ENCODE measurements around the gene PSMB4. TPM values are rescaled to one million over a fixed set of nuclear protein-coding genes. Genes with fewer than 3 reads are reported as not detected.
A peak's percentile ranks its signal among the peaks of the same experiment; 100 is the strongest.

Gene PSMB4
- total RNA-seq, 1 experiment from 2014 or later: 932 TPM

DNA sequence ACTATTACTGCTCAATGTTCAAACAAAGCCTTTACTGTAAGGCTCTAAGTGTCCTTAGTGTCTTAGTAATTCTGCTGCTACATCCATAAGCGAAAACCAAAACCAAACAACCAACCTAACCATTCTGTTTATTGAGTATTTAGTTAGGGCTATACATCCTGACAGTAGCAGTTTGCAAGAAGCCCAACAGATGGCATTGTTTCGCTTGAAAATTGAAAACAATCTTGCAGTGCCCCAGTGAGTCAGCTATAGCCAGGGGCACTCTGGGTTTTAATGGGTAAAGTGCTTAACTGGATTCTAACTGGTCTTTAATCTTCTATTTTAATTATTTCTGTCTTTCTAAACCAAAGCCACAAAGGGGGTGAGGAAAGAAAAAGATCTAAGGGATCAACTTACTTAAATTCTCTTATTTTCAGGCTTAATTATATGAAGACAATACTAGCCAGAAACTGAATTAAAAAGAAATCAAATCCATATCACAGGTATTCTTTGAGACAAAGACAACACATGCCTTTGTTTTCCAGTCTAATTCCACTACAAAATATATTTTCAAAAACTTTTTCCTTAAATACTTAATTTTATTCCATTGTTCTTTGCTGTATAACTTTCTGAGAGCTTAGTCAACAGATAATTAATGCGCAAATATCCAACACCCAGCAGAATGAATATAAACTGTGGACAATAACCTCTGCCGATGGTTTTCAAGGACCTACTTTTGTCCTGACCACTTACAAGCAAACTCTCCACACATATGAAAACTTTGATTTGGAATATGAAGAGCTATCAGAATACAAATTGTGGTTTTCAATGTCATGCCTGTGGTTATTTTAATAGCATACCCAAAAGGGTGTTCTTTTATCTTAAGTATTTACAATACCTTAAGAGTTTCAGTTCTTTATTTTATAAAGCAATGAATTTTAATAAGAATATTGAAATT lies 44.7 kb downstream of the PSMB4 start:
- no peak overlapping the region for H3K4me3 ChIP-seq (ENCODE audit: insufficient read depth, low read depth, low read length)
- H3K36me3 ChIP-seq (replicated peaks; ENCODE audit: control insufficient read depth, insufficient read depth, low read length): peaks cover 7% of the 10 kb centered on the region
- peak; percentile 66 for DNase-seq
- H3K27me3 ChIP-seq (ENCODE audit: control insufficient read depth, insufficient read depth, low read length): no peaks in the 10 kb centered on the region

DNA sequence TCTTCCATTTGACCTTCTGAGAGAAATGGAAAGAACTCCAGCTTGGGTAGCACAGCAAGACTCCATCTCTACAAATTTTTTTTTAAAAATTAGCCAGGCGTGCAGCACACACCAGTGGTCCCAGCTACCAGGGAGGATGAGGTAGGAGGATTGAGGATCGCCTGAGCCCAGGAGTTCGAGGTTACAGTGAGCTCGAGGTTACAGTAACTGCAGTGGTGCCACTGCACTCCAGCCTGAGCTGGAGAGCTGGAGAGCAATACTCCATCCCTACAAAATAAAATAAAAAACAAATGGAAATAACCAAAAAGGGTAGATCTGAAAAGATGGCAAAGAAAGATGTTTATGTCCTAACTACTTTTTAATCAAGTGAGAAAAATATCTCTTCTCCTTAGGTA lies 45.4 kb downstream of the PSMB4 start:
- H3K27me3 ChIP-seq (ENCODE audit: control insufficient read depth, insufficient read depth, low read length): no peaks in the 10 kb centered on the region
- DNase-seq: no peak
- no peak overlapping the region for H3K4me3 ChIP-seq (ENCODE audit: insufficient read depth, low read depth, low read length)
- peaks cover 7% of the 10 kb centered on the region for H3K36me3 ChIP-seq (replicated peaks; ENCODE audit: control insufficient read depth, insufficient read depth, low read length)

GRCh38 chr1:151447696-151448095 lies 48.3 kb downstream of the PSMB4 start:
- H3K4me3 ChIP-seq (ENCODE audit: insufficient read depth, low read depth, low read length): no peak overlapping the region
- no peaks in the 10 kb centered on the region for H3K27me3 ChIP-seq (ENCODE audit: control insufficient read depth, insufficient read depth, low read length)
- H3K36me3 ChIP-seq (replicated peaks; ENCODE audit: control insufficient read depth, insufficient read depth, low read length): no peaks in the 10 kb centered on the region; the same call in 1 of the 2 replicates
- DNase-seq: no peak

Other genes starting within 250 kb of the PSMB4 start
- gene TNFAIP8L2, start 242.9 kb upstream of the PSMB4 start, total RNA-seq (2014; rRNA removed; shearing (Covaris generic)): 0.14 and 0.15 TPM in 2 replicates
- 20.0 and 22.5 TPM in 2 replicates for gene LYSMD1, start 233.7 kb upstream of the PSMB4 start, total RNA-seq (2014; rRNA removed; shearing (Covaris generic))
- 76.1 and 78.8 TPM in 2 replicates for gene SCNM1, start 233.4 kb upstream of the PSMB4 start, total RNA-seq (2014; rRNA removed; shearing (Covaris generic))
- 0.80 TPM in 1 of 2 replicates, not detected in the other for gene TMOD4, start 223.6 kb upstream of the PSMB4 start, total RNA-seq (2014; rRNA removed; shearing (Covaris generic))
- gene VPS72, start 209.4 kb upstream of the PSMB4 start, total RNA-seq (2014; rRNA removed; shearing (Covaris generic)): 167 and 180 TPM in 2 replicates
- 79.7 and 86.6 TPM in 2 replicates for gene PIP5K1A, start 201.0 kb upstream of the PSMB4 start, total RNA-seq (2014; rRNA removed; shearing (Covaris generic))
- gene PSMD4, start 144.8 kb upstream of the PSMB4 start, total RNA-seq (2014; rRNA removed; shearing (Covaris generic)): 373 and 381 TPM in 2 replicates
- gene ZNF687, start 117.3 kb upstream of the PSMB4 start, total RNA-seq (2014; rRNA removed; shearing (Covaris generic)): 81.3 and 103 TPM in 2 replicates
- 33.4 and 36.2 TPM in 2 replicates for gene PI4KB, start 72.2 kb upstream of the PSMB4 start, total RNA-seq (2014; rRNA removed; shearing (Covaris generic))
- 73.1 and 74.9 TPM in 2 replicates for gene RFX5, start 52.3 kb upstream of the PSMB4 start, total RNA-seq (2014; rRNA removed; shearing (Covaris generic))
- gene SELENBP1, start 26.9 kb upstream of the PSMB4 start, total RNA-seq (2014; rRNA removed; shearing (Covaris generic)): 36.9 and 41.9 TPM in 2 replicates
- gene POGZ, start 59.9 kb downstream of the PSMB4 start, total RNA-seq (2014; rRNA removed; shearing (Covaris generic)): 44.7 and 56.5 TPM in 2 replicates
- 18.5 and 20.3 TPM in 2 replicates for gene CGN, start 111.8 kb downstream of the PSMB4 start, total RNA-seq (2014; rRNA removed; shearing (Covaris generic))
- gene TUFT1, start 140.7 kb downstream of the PSMB4 start, total RNA-seq (2014; rRNA removed; shearing (Covaris generic)): 11.3 and 11.9 TPM in 2 replicates
- 35.1 and 47.8 TPM in 2 replicates for gene SNX27, start 212.5 kb downstream of the PSMB4 start, total RNA-seq (2014; rRNA removed; shearing (Covaris generic))